ENCODE data around the gene NBEAL1. TPM values are rescaled to one million over a fixed set of nuclear protein-coding genes. Genes with fewer than 3 reads are reported as not detected.
"Not testable (repeated sequence)": the region's sequence is repeated elsewhere in the genome, so short reads cannot be mapped to it uniquely, and the experiment has no call there.

The NBEAL1 gene
- total and polyA plus RNA-seq, 2 of the 8 experiments (the other 6 are each of a cell fraction or from before 2014, with no cell fraction given) = 2.3 to 10.7 TPM

GRCh38 chr2:203225423-203226039, 210.9 kb downstream of the NBEAL1 start (continued):
- TF ChIP-seq KDM1A (IDR thresholded peaks at IDR 0.05; ENCODE audit: borderline replicate concordance, low read length) (no peak), POU5F1 (IDR thresholded peaks at IDR 0.05; ENCODE audit: low read depth, low read length) (no peak), MAX (IDR thresholded peaks at IDR 0.05) (no peak), SIX5 (IDR thresholded peaks at IDR 0.05; ENCODE audit: low read depth, low read length) (no peak), EP300 (IDR thresholded peaks at IDR 0.05; ENCODE audit: borderline replicate concordance in 1 of 2, low read depth in 2 of 2, low read length in 2 of 2) (no peak), EGR1 (IDR thresholded peaks at IDR 0.05; ENCODE audit: borderline replicate concordance, low read depth, low read length) (no peak), RAD21 (IDR thresholded peaks at IDR 0.05 in 1 of 2, conservative IDR thresholded peaks at IDR 0.05 in 1 of 2; ENCODE audit: low read depth in 2 of 2, low read length in 2 of 2) (peak; percentile 63 to 70), SP4 (IDR thresholded peaks at IDR 0.05; ENCODE audit: low read length) (no peak)

- not testable (repeated sequence) for H2BK12ac ChIP-seq (ENCODE audit: low read depth, low read length); H2AK5ac ChIP-seq (ENCODE audit: low read depth, low read length); H3K23me2 ChIP-seq (ENCODE audit: low read depth, low read length); H3K36me3 ChIP-seq (ENCODE audit: control insufficient read depth in 2 of 4, insufficient read depth in 4 of 4, low read length in 3 of 4); H4K8ac ChIP-seq (ENCODE audit: extremely low read depth, insufficient read depth, low read length); H3K4me3 ChIP-seq (ENCODE audit: extremely low read depth in 1 of 4, insufficient read depth in 2 of 4, low read depth in 3 of 4, low read length in 4 of 4); H3K14ac ChIP-seq (ENCODE audit: insufficient read length); H3K9me3 ChIP-seq (ENCODE audit: insufficient read depth in 2 of 2, low read depth in 1 of 2, low read length in 1 of 2); H2BK120ac ChIP-seq (replicated peaks; ENCODE audit: low read depth, low read length); H3K27me3 ChIP-seq (replicated peaks in 1 of 4; ENCODE audit: control insufficient read depth in 3 of 4, extremely low read depth in 1 of 4, insufficient read depth in 3 of 4, low read length in 3 of 4); H3K4me1 ChIP-seq (replicated peaks in 1 of 4; ENCODE audit: control insufficient read depth in 3 of 4, insufficient read depth in 4 of 4, low read length in 3 of 4); H2BK5ac ChIP-seq (ENCODE audit: low read depth, low read length); H3K56ac ChIP-seq (replicated peaks; ENCODE audit: insufficient read length, low read depth, low read length); H4K91ac ChIP-seq (replicated peaks; ENCODE audit: insufficient read length, low read length); H2BK15ac ChIP-seq (ENCODE audit: low read length); H3K4me2 ChIP-seq (ENCODE audit: insufficient read depth in 1 of 2, low read depth in 2 of 2, low read length in 2 of 2); H3K27ac ChIP-seq (ENCODE audit: low read depth, low read length); H4K5ac ChIP-seq (ENCODE audit: insufficient read length, low read depth, low read length); H3K23ac ChIP-seq (ENCODE audit: insufficient read length); H4K20me1 ChIP-seq (replicated peaks in 1 of 2; ENCODE audit: control insufficient read depth in 1 of 2, insufficient read depth in 2 of 2, low read length in 2 of 2); H2BK20ac ChIP-seq (ENCODE audit: low read length); FAIRE-seq; H3K18ac ChIP-seq (ENCODE audit: extremely low read depth, low read length); H3K79me2 ChIP-seq (ENCODE audit: control insufficient read depth in 1 of 2, insufficient read depth in 2 of 2, low read length in 2 of 2); H3K9ac ChIP-seq (replicated peaks in 1 of 4; ENCODE audit: extremely low read depth in 1 of 4, low read depth in 3 of 4, low read length in 3 of 4); DNase-seq (ENCODE audit: low read depth in 1 of 2, low spot score in 2 of 2); H3K4ac ChIP-seq (replicated peaks; ENCODE audit: insufficient read length, low read depth, low read length); H3K79me1 ChIP-seq (ENCODE audit: low read depth, low read length); H2AFZ ChIP-seq (ENCODE audit: low read length)
- CTCF ChIA-PET (ENCODE audit: partially characterized antibody) = interaction anchor here (0.6 to 1.2 kb wide), 2 partner anchors 9 to 673 kb away, joined by 3 read pairs; partner anchors contain the start of gene CYP20A1
- POLR2A ChIA-PET (ENCODE audit: partially characterized antibody) = interaction anchor here (0.9 kb wide), 1 partner anchor 9 kb away, joined by 4 read pairs; no protein-coding TSS in a partner anchor
- 96% methylated on average over 2 of the region's 2 CpGs; no CpG with 5 or more reads in 1 of the 2 experiments for WGBS, 2 experiments (ENCODE audit: extremely low coverage in 1 of 2, insufficient coverage in 1 of 2, insufficient read length in 1 of 2, insufficient replicate concordance in 2 of 2, low coverage in 1 of 2, low lambda C conversion rate in 2 of 2, missing lambda C conversion rate in 1 of 2)
Measured at GRCh38 chr2:203229674-203230073, 215.0 kb downstream of the NBEAL1 start.
